CD4-positive, alpha-beta T cell (primary cell): ENCODE data around the gene ZNF17. TPM values are rescaled to one million over a fixed set of nuclear protein-coding genes. Genes with fewer than 3 reads are reported as not detected.

ENCODE experiments used
- ATAC-seq: fragments of 200-7000 bp; cut with Tn5 transposase; one replicate; pipeline ENCODE4 v1.10.0; 2022; ENCODE audit warnings: mild to moderate bottlenecking; ENCODE audit not compliant: poor library complexity
- CTCF ChIA-PET: fragments of 350-600 bp; sonication (Branson Sonifier 250); formaldehyde crosslinking; loops from one replicate; lab custom pipeline; 2021; ENCODE audit warnings: antibody characterized with exemption, inconsistent platforms; lab: Charles Lee
- POLR2A ChIA-PET: fragments of 350-600 bp; sonication (Branson Sonifier 250); formaldehyde crosslinking; loops from one replicate; lab custom pipeline; 2021; ENCODE audit warnings: antibody characterized with exemption, inconsistent platforms; lab: Charles Lee
- DNase-seq, 14 experiments: peaks; one replicate each; pipeline ENCODE4 v3.0.0-alpha.2; 2013 to 2020; ENCODE audit warnings: mixed read lengths in 2 of 14
- H3K27ac ChIP-seq, 2 donors: one replicate each; pipeline versions ENCODE4 v1.5.1 to v1.7.0; 2013; ENCODE audit warnings: low read length in 2 of 2, low read depth in 1 of 2, mild to moderate bottlenecking in 1 of 2
- H3K27me3 ChIP-seq, 2 experiments: 1 replicate in 1 of 2; 2 replicates in 1 of 2; pipeline versions ENCODE4 v1.6.1 to v1.7.0; 2013; ENCODE audit warnings: low read length in 2 of 2, control low read depth in 1 of 2, mild to moderate bottlenecking in 1 of 2, moderate library complexity in 1 of 2; ENCODE audit not compliant: insufficient read depth in 2 of 2, control insufficient read depth in 1 of 2
- H3K36me3 ChIP-seq: one replicate; pipeline ENCODE4 v1.6.1; 2013; ENCODE audit warnings: low read length, control low read depth; ENCODE audit not compliant: insufficient read depth
- H3K4me1 ChIP-seq: one replicate; pipeline ENCODE4 v1.6.1; 2013; ENCODE audit warnings: low read length, control low read depth; ENCODE audit not compliant: insufficient read depth
- H3K4me3 ChIP-seq: one replicate; pipeline ENCODE4 v1.5.1; 2013; ENCODE audit warnings: mild to moderate bottlenecking, low read length, moderate library complexity
- H3K9me3 ChIP-seq, 2 experiments: 1 replicate in 1 of 2; 2 replicates in 1 of 2; pipeline versions ENCODE4 v1.6.1 to v1.7.0; 2013; ENCODE audit warnings: low read length in 2 of 2, mild to moderate bottlenecking in 2 of 2, control low read depth in 1 of 2, moderate library complexity in 1 of 2; ENCODE audit not compliant: control insufficient read depth in 1 of 2, insufficient read depth in 1 of 2
- H3K27ac Mint-ChIP-seq: one replicate; pipeline ENCODE4 v1.8.0; 2020; ENCODE audit warnings: mixed read lengths
- H3K27me3 Mint-ChIP-seq: one replicate; pipeline ENCODE4 v1.8.0; 2021; ENCODE audit warnings: mixed read lengths
- H3K36me3 Mint-ChIP-seq: one replicate; pipeline ENCODE4 v1.8.0; 2021; ENCODE audit warnings: low read depth, mixed read lengths
- H3K4me1 Mint-ChIP-seq: one replicate; pipeline ENCODE4 v1.8.0; 2021; ENCODE audit warnings: low read depth, mixed read lengths
- H3K4me3 Mint-ChIP-seq: one replicate; pipeline ENCODE4 v1.8.0; 2020; ENCODE audit warnings: mild to moderate bottlenecking, mixed read lengths
- H3K9me3 Mint-ChIP-seq: one replicate; pipeline ENCODE4 v1.8.0; 2020; ENCODE audit warnings: mixed read lengths
- intact Hi-C, 2 experiments: fragments of 100-400 bp; cut with DNase I in 1 of 2; cut with micrococcal nuclease in 1 of 2; formaldehyde crosslinking; loops; one replicate each; pipeline versions ENCODE4 v1.15.1 to v1.9.0; 2023 to 2025; cut with DNase I, micrococcal nuclease
- total RNA-seq, 174 experiments: library from RNA in 2 of 174; stranded (reverse) in 2 of 174; gene quantifications; one replicate each; pipeline ENCODE4 v1.2.3 and lab custom pipeline; 2021 to 2026
- TF ChIP-seq, protein P1 (sequence below): fragments of 200-600 bp; IDR thresholded peaks from one replicate; pipeline ENCODE4 v1.8.0; 2022; ENCODE audit warnings: antibody characterized with exemption, mild to moderate bottlenecking

Gene ZNF17
- total RNA-seq, 2 experiments from 2014 or later, result 9.3 to 10.0 TPM

DNA sequence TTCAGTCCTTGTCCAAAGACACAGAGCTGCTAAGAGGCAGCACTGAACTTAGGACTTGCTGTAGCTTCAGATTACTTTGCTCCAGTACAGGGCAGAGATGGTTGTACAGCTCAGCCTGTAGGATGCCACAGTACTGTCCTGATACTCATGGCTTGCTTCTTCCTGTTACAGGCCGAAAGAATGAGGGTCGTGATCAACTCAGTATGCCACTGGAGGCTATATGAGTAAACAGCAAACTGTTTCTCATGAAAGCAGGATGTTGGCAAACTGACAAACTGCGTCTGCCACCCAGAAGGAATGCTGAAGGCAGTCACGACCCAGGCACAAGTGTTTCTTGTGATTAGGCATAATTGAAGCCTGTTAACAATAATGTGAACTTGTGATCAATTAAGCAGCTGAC lies 27.0 kb downstream of the ZNF17 start:
- ATAC-seq, result no peak
- Histone ChIP-seq H3K36me3 (peaks cover 35% of the 10 kb centered on the region), H3K27me3 (no peaks in the 10 kb centered on the region), H3K27ac (no peak overlapping the region), H3K9me3 (peaks cover 16 to 36% of the 10 kb centered on the region in 2 experiments), H3K4me1 (peaks cover 21% of the 10 kb centered on the region), H3K4me3 (no peak overlapping the region)
- Mint-ChIP-seq H3K4me1 (peaks cover 31% of the 10 kb centered on the region), H3K4me3 (peak overlapping the region; percentile 50), H3K27ac (no peak overlapping the region), H3K27me3 (no peaks in the 10 kb centered on the region), H3K36me3 (peaks cover 79% of the 10 kb centered on the region), H3K9me3 (peaks cover 35% of the 10 kb centered on the region)
- POLR2A ChIA-PET, result interaction anchor here (0.6 kb wide), 2 partner anchors 192 to 197 kb away, joined by 3 read pairs; partner anchors contain the start of gene ZNF805
- CTCF ChIA-PET, result no interaction called here
- no peak for DNase-seq
- TF ChIP-seq, protein P1, sequence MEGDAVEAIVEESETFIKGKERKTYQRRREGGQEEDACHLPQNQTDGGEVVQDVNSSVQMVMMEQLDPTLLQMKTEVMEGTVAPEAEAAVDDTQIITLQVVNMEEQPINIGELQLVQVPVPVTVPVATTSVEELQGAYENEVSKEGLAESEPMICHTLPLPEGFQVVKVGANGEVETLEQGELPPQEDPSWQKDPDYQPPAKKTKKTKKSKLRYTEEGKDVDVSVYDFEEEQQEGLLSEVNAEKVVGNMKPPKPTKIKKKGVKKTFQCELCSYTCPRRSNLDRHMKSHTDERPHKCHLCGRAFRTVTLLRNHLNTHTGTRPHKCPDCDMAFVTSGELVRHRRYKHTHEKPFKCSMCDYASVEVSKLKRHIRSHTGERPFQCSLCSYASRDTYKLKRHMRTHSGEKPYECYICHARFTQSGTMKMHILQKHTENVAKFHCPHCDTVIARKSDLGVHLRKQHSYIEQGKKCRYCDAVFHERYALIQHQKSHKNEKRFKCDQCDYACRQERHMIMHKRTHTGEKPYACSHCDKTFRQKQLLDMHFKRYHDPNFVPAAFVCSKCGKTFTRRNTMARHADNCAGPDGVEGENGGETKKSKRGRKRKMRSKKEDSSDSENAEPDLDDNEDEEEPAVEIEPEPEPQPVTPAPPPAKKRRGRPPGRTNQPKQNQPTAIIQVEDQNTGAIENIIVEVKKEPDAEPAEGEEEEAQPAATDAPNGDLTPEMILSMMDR, result no peak
- intact Hi-C loops, result loop anchor here in 1 of 2 experiments (10.0 kb wide), 1 partner anchor 843 kb away; the partner anchor contains the start of gene ZNF71

DNA sequence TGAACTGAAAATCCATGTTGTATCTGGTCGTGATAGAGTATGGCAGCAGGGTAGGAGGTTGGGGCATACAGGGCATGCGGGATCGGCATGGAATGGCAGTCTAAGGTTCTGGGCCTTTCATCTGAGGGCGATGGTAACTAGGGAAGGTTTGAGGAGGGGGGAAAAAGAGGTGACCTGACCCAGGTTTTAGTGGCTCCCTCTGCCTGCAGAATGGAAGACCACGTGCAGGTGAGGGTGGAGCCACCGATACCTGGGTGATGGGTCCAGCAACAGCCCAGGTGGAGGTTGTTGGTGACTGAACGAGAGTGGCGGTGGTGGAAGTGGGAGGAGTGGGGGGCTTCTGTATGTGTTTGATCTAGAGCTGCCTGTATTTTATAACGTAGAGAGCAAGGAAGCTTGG lies 28.0 kb downstream of the ZNF17 start:
- no peaks in the 10 kb centered on the region for H3K27me3 ChIP-seq
- no peak overlapping the region for H3K27ac Mint-ChIP-seq
- peaks cover 45% of the 10 kb centered on the region for H3K36me3 ChIP-seq
- POLR2A ChIA-PET, result no interaction called here
- H3K27ac ChIP-seq, result no peak overlapping the region
- H3K4me1 ChIP-seq, result peaks cover 21% of the 10 kb centered on the region
- no peaks in the 10 kb centered on the region for H3K27me3 Mint-ChIP-seq
- intact Hi-C loops, result loop anchor here in 1 of 2 experiments (10.0 kb wide), 1 partner anchor 844 kb away; the partner anchor contains the start of gene ZNF71
- no peak overlapping the region for H3K4me3 Mint-ChIP-seq
- no peak for DNase-seq
- H3K9me3 ChIP-seq, result peaks cover 26 to 41% of the 10 kb centered on the region in 2 experiments
- ATAC-seq, result no peak
- peaks cover 36% of the 10 kb centered on the region for H3K9me3 Mint-ChIP-seq
- CTCF ChIA-PET, result no interaction called here
- no peak overlapping the region for H3K4me3 ChIP-seq
- TF ChIP-seq, protein P1, result no peak
- peaks cover 31% of the 10 kb centered on the region for H3K4me1 Mint-ChIP-seq
- H3K36me3 Mint-ChIP-seq, result peaks cover 89% of the 10 kb centered on the region

DNA sequence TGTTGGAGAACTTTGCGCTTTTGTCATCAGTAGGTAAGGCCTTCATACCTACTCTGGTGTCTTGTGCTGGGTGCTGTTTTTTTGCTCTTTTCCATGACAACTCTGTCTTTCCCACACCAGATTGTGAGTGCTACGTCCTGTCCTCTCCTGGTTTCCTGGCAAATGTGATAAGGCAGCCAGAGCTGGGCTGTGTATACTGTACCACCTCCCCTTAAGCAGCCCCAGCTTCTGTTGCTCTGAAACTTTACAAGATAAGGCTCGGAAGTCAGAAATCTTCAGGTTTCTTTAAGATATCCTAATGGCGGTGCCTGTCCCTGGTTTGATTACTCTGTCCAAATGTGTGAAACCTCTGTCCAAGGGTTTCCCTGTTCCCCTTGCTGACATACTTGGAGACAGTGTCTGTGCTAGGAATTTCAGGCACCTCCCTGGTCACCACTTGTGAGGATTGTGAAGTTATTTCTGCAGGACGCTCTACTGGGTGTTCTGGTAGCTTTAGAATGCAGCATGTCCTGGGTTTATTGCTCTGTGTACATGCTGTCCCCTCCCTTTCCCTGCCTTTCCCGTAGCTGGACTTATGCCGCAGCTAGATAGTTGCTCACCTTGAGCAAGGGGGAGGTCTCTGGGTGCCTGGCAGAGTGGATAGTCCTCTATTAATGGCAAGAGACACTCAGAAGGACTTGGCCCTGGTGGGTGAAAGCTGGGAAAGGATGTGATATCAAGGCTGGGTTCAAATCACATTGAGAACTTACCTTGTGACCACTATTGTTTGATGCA lies 31.2 kb downstream of the ZNF17 start:
- ChIA-PET POLR2A (no interaction called here), CTCF (no interaction called here)
- peaks cover 32% of the 10 kb centered on the region for H3K9me3 Mint-ChIP-seq
- H3K4me3 Mint-ChIP-seq, result no peak overlapping the region
- H3K27ac Mint-ChIP-seq, result no peak overlapping the region
- intact Hi-C loops, result no loop called here
- Histone ChIP-seq H3K4me3 (no peak overlapping the region), H3K4me1 (no peaks in the 10 kb centered on the region), H3K27me3 (no peaks in the 10 kb centered on the region), H3K36me3 (peaks cover 49% of the 10 kb centered on the region), H3K9me3 (peaks cover 43 to 50% of the 10 kb centered on the region in 2 experiments), H3K27ac (no peak overlapping the region)
- peaks cover 5% of the 10 kb centered on the region for H3K4me1 Mint-ChIP-seq
- DNase-seq (no peak), ATAC-seq (no peak)
- H3K27me3 Mint-ChIP-seq, result no peaks in the 10 kb centered on the region
- TF ChIP-seq, protein P1, result no peak
- H3K36me3 Mint-ChIP-seq, result peaks cover 92% of the 10 kb centered on the region
